ENCODE data around the gene JMJD8.

Gene JMJD8

GRCh38 chr16:709566-710499, 25.7 kb upstream of the JMJD8 start:
- peak; percentile 82 for DNase-seq (ENCODE audit: low read depth)

- DNase-seq (ENCODE audit: low read depth) = no peak
Observed at GRCh38 chr16:708959-709358, 24.8 kb upstream of the JMJD8 start.

GRCh38 chr16:708019-708418, 23.9 kb upstream of the JMJD8 start:
- no peak for DNase-seq (ENCODE audit: low read depth)

- no peak for DNase-seq (ENCODE audit: low read depth)
Observed at GRCh38 chr16:707062-707538, 23.0 kb upstream of the JMJD8 start.

- no peak for DNase-seq (ENCODE audit: low read depth)
Observed at GRCh38 chr16:706189-707061, 22.3 kb upstream of the JMJD8 start.

GRCh38 chr16:705431-706188, 21.5 kb upstream of the JMJD8 start, which contains the start of gene FBXL16:
Gene FBXL16 (minus strand): TSS chr16:705801. CDS start chr16:697405, 8,396 bp downstream.
- no peak for DNase-seq (ENCODE audit: low read depth)

GRCh38 chr16:704552-705380, 20.6 kb upstream of the JMJD8 start:
- no peak for DNase-seq (ENCODE audit: low read depth)

GRCh38 chr16:704047-704446, 19.9 kb upstream of the JMJD8 start:
- DNase-seq (ENCODE audit: low read depth) = no peak

- DNase-seq (ENCODE audit: low read depth) = no peak
Observed at GRCh38 chr16:703406-703805, 19.3 kb upstream of the JMJD8 start.

GRCh38 chr16:702341-702740, 18.2 kb upstream of the JMJD8 start:
- DNase-seq (ENCODE audit: low read depth) = no peak

- no peak for DNase-seq (ENCODE audit: low read depth)
Observed at GRCh38 chr16:700684-701584, 16.8 kb upstream of the JMJD8 start.

- DNase-seq (ENCODE audit: low read depth) = no peak
Observed at GRCh38 chr16:698911-699671, 15.0 kb upstream of the JMJD8 start.

- no peak for DNase-seq (ENCODE audit: low read depth)
Observed at GRCh38 chr16:695355-696089, 11.4 kb upstream of the JMJD8 start.

- no peak for DNase-seq (ENCODE audit: low read depth)
Observed at GRCh38 chr16:694863-695354, 10.8 kb upstream of the JMJD8 start.

GRCh38 chr16:694187-694862, 10.2 kb upstream of the JMJD8 start:
- DNase-seq (ENCODE audit: low read depth) = no peak

GRCh38 chr16:693766-694165, 9.6 kb upstream of the JMJD8 start:
- DNase-seq (ENCODE audit: low read depth) = no peak

GRCh38 chr16:693364-693763, 9.2 kb upstream of the JMJD8 start:
- DNase-seq (ENCODE audit: low read depth) = no peak

Data from iris pigment epithelial cell (primary cell).